Measurements from ENCODE around the gene ITGAD. TPM values are rescaled to one million over a fixed set of nuclear protein-coding genes. Genes with fewer than 3 reads are reported as not detected.

The ITGAD gene
- total and polyA plus RNA-seq, 2 of the 13 experiments (the other 11 are each of a cell fraction or from before 2014, with no cell fraction given): not detected

DNA sequence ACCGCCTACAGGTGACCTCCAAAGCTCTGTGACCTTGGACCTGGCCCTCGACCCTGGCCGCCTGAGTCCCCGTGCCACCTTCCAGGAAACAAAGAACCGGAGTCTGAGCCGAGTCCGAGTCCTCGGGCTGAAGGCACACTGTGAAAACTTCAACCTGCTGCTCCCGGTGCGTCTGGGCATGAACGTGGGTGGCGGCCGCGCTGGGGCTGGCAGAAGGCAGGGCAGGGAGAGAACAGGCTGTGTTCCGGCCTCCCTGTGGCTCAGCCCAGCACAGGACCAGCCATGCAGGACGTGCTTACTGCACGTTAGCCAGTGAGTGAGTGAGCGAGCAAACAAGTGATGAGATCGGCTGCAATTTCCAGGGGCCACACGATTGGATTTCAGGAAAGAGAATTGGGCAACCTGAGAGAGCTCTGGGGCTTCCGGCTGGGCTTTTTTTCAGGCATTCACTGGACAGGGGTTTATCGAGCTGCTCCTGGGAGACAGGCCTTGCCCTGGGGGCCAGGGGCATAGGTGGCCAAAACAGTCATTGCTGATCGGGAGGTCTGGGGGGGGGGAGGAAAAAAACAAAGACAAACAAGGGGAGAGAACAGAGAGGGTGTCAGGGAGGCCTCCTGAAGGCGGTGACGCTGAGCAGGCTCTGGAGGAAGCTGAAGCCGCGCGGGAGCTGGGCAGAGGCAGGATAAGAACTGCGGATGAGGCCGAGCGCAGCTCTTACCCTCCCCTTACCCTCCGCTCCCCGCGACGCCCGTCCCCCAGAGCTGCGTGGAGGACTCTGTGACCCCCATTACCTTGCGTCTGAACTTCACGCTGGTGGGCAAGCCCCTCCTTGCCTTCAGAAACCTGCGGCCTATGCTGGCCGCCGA lies 21.3 kb upstream of the ITGAD start (continued):
- TF ChIP-seq, protein P1, sequence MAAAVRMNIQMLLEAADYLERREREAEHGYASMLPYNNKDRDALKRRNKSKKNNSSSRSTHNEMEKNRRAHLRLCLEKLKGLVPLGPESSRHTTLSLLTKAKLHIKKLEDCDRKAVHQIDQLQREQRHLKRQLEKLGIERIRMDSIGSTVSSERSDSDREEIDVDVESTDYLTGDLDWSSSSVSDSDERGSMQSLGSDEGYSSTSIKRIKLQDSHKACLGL (CRISPR knock-in tag; IDR thresholded peaks at IDR 0.05): no peak
- no peak for TF ChIP-seq RBAK (CRISPR knock-in tag; IDR thresholded peaks at IDR 0.05)
- no peak; the same call in 1 of the 2 replicates for TF ChIP-seq MXD4 (CRISPR knock-in tag; IDR thresholded peaks at IDR 0.05)
- peak; percentile 16; the same call in 1 of the 2 replicates for TF ChIP-seq HMG20A (CRISPR knock-in tag; IDR thresholded peaks at IDR 0.05; ENCODE audit: borderline replicate concordance)
- TF ChIP-seq, protein P2, sequence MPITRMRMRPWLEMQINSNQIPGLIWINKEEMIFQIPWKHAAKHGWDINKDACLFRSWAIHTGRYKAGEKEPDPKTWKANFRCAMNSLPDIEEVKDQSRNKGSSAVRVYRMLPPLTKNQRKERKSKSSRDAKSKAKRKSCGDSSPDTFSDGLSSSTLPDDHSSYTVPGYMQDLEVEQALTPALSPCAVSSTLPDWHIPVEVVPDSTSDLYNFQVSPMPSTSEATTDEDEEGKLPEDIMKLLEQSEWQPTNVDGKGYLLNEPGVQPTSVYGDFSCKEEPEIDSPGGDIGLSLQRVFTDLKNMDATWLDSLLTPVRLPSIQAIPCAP (CRISPR knock-in tag; IDR thresholded peaks at IDR 0.05; ENCODE audit: low read depth): no peak
- TF ChIP-seq RFX1 (IDR thresholded peaks at IDR 0.05): no peak
- TF ChIP-seq, protein P3, sequence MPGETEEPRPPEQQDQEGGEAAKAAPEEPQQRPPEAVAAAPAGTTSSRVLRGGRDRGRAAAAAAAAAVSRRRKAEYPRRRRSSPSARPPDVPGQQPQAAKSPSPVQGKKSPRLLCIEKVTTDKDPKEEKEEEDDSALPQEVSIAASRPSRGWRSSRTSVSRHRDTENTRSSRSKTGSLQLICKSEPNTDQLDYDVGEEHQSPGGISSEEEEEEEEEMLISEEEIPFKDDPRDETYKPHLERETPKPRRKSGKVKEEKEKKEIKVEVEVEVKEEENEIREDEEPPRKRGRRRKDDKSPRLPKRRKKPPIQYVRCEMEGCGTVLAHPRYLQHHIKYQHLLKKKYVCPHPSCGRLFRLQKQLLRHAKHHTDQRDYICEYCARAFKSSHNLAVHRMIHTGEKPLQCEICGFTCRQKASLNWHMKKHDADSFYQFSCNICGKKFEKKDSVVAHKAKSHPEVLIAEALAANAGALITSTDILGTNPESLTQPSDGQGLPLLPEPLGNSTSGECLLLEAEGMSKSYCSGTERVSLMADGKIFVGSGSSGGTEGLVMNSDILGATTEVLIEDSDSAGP (CRISPR knock-in tag; IDR thresholded peaks at IDR 0.05; ENCODE audit: borderline replicate concordance): peak; percentile 48; the same call in 1 of the 2 replicates
- TF ChIP-seq POLR2G (IDR thresholded peaks at IDR 0.05; ENCODE audit: low read depth, low read length): peak; percentile 61; the same call in 1 of the 2 replicates
- no peak for TF ChIP-seq SRF (IDR thresholded peaks at IDR 0.05; ENCODE audit: low read depth, low read length)
- TF ChIP-seq, protein P4, sequence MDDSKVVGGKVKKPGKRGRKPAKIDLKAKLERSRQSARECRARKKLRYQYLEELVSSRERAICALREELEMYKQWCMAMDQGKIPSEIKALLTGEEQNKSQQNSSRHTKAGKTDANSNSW (CRISPR knock-in tag; IDR thresholded peaks at IDR 0.05; ENCODE audit: borderline replicate concordance): no peak
- TF ChIP-seq, protein P5, sequence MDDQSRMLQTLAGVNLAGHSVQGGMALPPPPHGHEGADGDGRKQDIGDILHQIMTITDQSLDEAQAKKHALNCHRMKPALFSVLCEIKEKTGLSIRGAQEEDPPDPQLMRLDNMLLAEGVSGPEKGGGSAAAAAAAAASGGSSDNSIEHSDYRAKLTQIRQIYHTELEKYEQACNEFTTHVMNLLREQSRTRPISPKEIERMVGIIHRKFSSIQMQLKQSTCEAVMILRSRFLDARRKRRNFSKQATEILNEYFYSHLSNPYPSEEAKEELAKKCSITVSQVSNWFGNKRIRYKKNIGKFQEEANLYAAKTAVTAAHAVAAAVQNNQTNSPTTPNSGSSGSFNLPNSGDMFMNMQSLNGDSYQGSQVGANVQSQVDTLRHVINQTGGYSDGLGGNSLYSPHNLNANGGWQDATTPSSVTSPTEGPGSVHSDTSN (CRISPR knock-in tag; IDR thresholded peaks at IDR 0.05; ENCODE audit: borderline replicate concordance): no peak
- TF ChIP-seq, protein P6, sequence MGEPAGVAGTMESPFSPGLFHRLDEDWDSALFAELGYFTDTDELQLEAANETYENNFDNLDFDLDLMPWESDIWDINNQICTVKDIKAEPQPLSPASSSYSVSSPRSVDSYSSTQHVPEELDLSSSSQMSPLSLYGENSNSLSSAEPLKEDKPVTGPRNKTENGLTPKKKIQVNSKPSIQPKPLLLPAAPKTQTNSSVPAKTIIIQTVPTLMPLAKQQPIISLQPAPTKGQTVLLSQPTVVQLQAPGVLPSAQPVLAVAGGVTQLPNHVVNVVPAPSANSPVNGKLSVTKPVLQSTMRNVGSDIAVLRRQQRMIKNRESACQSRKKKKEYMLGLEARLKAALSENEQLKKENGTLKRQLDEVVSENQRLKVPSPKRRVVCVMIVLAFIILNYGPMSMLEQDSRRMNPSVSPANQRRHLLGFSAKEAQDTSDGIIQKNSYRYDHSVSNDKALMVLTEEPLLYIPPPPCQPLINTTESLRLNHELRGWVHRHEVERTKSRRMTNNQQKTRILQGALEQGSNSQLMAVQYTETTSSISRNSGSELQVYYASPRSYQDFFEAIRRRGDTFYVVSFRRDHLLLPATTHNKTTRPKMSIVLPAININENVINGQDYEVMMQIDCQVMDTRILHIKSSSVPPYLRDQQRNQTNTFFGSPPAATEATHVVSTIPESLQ (CRISPR knock-in tag; conservative IDR thresholded peaks at IDR 0.05): no peak
- TF ChIP-seq, protein P7, sequence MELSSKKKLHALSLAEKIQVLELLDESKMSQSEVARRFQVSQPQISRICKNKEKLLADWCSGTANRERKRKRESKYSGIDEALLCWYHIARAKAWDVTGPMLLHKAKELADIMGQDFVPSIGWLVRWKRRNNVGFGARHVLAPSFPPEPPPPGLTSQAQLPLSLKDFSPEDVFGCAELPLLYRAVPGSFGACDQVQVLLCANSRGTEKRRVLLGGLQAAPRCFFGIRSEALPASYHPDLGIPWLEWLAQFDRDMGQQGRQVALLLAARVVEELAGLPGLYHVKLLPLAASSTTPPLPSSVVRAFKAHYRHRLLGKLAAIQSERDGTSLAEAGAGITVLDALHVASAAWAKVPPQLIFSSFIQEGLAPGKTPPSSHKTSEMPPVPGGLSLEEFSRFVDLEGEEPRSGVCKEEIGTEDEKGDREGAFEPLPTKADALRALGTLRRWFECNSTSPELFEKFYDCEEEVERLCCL (CRISPR knock-in tag; IDR thresholded peaks at IDR 0.05; ENCODE audit: borderline replicate concordance): no peak
- no peak for TF ChIP-seq MTA3 (CRISPR knock-in tag; IDR thresholded peaks at IDR 0.05)
- peak; percentile 73 for TF ChIP-seq RFXAP (CRISPR knock-in tag; IDR thresholded peaks at IDR 0.05; ENCODE audit: borderline replicate concordance)
- peak; percentile 45; the same call in 1 of the 2 replicates for TF ChIP-seq ZBTB20 (CRISPR knock-in tag; IDR thresholded peaks at IDR 0.05; ENCODE audit: borderline replicate concordance, low read depth)
- no peak for TF ChIP-seq ZC3H4 (CRISPR knock-in tag; IDR thresholded peaks at IDR 0.05; ENCODE audit: borderline replicate concordance)
- no peak for TF ChIP-seq MATR3 (CRISPR knock-in tag; IDR thresholded peaks at IDR 0.05)
- TF ChIP-seq ESRRA (CRISPR knock-in tag; IDR thresholded peaks at IDR 0.05; ENCODE audit: low read depth): peak; percentile 98
- no peak for TF ChIP-seq REPIN1 (CRISPR knock-in tag; IDR thresholded peaks at IDR 0.05; ENCODE audit: borderline replicate concordance, low read depth)

Data from HepG2 (cell line).